Measurements from ENCODE around the gene CHST12. TPM values are rescaled to one million over a fixed set of nuclear protein-coding genes. Genes with fewer than 3 reads are reported as not detected.

Gene CHST12
- total and polyA plus RNA-seq, 12 donors = 2.5 to 31.2 (median 19.4) TPM

DNA sequence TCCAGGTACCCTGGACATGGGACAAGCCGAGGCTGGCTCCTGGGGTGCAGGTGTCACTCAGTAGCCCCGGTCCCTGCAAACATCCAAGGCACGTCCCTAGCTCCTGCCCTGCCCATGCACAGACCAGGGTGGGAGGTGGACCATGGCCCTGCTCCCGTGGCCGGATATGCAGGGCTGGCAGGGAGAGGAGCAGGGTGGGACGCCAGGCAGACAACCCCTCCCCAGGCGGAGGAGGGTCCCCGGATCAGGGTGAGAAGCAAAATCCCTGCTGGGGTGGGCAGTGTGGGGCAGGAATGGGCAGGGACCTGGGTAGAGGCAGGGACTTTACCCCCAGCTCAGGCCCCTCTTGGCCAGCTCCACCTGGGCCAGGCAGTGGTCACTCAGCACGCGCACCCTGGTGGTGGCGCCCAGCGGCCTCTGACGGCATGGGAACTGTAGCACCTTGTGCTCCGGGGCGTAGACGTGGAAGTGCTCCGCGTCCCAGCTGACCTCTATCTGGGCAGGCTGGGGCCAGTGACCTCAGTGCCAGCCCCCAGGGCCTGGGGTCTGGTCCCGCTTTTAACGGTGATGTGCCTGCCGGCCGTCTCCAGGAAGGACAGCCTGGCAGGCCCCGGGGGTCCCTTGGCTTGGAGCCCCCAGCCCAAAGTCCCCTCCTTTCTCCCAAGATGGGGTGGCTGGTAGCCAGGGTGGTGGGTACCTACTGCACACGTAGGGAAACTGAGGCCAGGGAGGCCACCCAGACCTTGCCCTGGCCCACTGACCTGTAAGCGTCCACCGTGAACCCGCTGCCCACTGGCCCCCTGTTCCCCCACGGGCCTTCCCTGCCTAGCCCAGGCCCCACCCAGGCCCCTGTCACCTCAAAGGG lies 71.6 kb downstream of the CHST12 start:
- intact Hi-C loops (cut with DNase I) = loop anchor here (2.0 to 10.0 kb wide), 4 partner anchors 84 to 210 kb away; partner anchors contain the start of genes AMZ1 (in 1 of the 2) and IQCE (in 1 of the 2)
- peaks cover 10% of the 10 kb centered on the region for H3K27me3 ChIP-seq
- H3K4me1 ChIP-seq (replicated peaks in 1 of 2) = peaks cover 0 to 17% of the 10 kb centered on the region in 2 donors
- no peak overlapping the region for H3K27ac ChIP-seq
- H3K4me3 ChIP-seq = no peak overlapping the region
- no peaks in the 10 kb centered on the region for H3K36me3 ChIP-seq (replicated peaks in 1 of 2)
- 80 to 90% (median 83%) methylated on average over 1 to 28 of the region's 28 CpGs for WGBS, 4 donors
- H3K9me3 ChIP-seq (replicated peaks in 1 of 3) = no peaks in the 10 kb centered on the region
- DNase-seq = no peak
- no peak for TF ChIP-seq POLR2A (IDR thresholded peaks at IDR 0.05)
- TF ChIP-seq, protein P1, sequence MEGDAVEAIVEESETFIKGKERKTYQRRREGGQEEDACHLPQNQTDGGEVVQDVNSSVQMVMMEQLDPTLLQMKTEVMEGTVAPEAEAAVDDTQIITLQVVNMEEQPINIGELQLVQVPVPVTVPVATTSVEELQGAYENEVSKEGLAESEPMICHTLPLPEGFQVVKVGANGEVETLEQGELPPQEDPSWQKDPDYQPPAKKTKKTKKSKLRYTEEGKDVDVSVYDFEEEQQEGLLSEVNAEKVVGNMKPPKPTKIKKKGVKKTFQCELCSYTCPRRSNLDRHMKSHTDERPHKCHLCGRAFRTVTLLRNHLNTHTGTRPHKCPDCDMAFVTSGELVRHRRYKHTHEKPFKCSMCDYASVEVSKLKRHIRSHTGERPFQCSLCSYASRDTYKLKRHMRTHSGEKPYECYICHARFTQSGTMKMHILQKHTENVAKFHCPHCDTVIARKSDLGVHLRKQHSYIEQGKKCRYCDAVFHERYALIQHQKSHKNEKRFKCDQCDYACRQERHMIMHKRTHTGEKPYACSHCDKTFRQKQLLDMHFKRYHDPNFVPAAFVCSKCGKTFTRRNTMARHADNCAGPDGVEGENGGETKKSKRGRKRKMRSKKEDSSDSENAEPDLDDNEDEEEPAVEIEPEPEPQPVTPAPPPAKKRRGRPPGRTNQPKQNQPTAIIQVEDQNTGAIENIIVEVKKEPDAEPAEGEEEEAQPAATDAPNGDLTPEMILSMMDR (IDR thresholded peaks at IDR 0.05) = no peak

DNA sequence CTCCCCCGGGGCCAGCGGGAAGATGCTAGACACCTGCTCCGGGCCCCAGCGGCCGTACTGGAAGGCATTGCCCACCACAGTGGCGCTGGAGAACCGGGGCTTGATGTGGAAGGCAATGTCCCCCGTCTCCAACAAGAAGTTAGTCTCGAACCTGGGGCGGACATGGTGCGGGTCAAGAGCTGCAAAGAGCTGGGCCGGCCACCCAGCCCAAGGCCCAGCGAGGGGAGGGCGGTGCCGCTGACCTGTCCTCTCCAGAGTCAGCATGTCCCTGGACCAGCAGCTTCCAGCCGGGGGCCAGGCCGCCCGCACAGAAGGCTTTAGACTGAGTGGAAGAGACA lies 72.2 kb downstream of the CHST12 start:
- DNase-seq = no peak
- Histone ChIP-seq H3K4me1 (replicated peaks in 1 of 2) (peaks cover 0 to 17% of the 10 kb centered on the region in 2 donors), H3K9me3 (replicated peaks in 1 of 3) (no peaks in the 10 kb centered on the region), H3K36me3 (replicated peaks in 1 of 2) (no peaks in the 10 kb centered on the region), H3K27me3 (peaks cover 10% of the 10 kb centered on the region), H3K4me3 (no peak overlapping the region), H3K27ac (no peak overlapping the region)
- intact Hi-C loops (cut with DNase I) = loop anchor here (2.0 to 10.0 kb wide), 4 partner anchors 83 to 209 kb away; partner anchors contain the start of genes AMZ1 (in 1 of the 2) and IQCE (in 1 of the 2)
- TF ChIP-seq, protein P1 (IDR thresholded peaks at IDR 0.05) = no peak
- TF ChIP-seq POLR2A (IDR thresholded peaks at IDR 0.05) = no peak
- 89 to 90% (median 90%) methylated on average over 15 to 18 of the region's 18 CpGs; no CpG with 5 or more reads in 1 of the 4 donors for WGBS, 4 donors

DNA sequence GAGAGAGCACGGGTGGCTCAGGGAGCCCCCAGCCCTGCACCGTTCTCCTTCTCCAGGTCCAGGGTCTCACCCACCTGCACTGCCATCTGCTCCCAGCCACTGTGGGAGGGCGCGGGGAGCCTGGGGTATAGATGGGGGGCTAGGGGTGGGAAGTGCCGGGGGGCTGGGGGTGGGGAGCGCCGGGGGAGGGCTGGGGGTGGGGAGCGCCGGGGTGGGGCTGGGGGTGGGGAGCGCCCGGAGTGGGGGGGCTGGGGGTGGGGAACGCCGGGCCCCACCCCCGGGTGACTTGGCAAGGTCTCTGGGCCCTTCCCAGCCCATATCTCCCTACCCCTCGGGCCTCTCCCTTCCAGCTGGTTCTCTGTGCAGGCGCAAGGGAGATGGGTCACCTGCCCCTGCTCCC lies 72.9 kb downstream of the CHST12 start, which contains the start of gene GRIFIN:
GRIFIN (minus strand) TSS at position 101 of the 400 bp plus-strand sequence; CDS start at position 86, 15 bp downstream.
- Histone ChIP-seq H3K9me3 (replicated peaks in 1 of 3) (no peaks in the 10 kb centered on the region), H3K27ac (no peak within 1 kb of the TSS), H3K27me3 (peaks cover 10% of the 10 kb centered on the region), H3K36me3 (replicated peaks in 1 of 2) (no peaks in the 10 kb centered on the region), H3K4me1 (replicated peaks in 1 of 2) (peaks cover 0 to 17% of the 10 kb centered on the region in 2 donors), H3K4me3 (no peak within 1 kb of the TSS)
- WGBS, 4 donors = 55 to 61% methylated on average over 12 to 15 of the region's 16 CpGs; no CpG with 5 or more reads in 2 of the 4 donors
- intact Hi-C loops (cut with DNase I) = loop anchor here (5.0 to 10.0 kb wide), 3 partner anchors 91 to 209 kb away; partner anchors contain the start of gene AMZ1 (in 1 of the 2)
- no peak for DNase-seq
- TF ChIP-seq POLR2A (IDR thresholded peaks at IDR 0.05) = no peak
- TF ChIP-seq, protein P1 (IDR thresholded peaks at IDR 0.05) = no peak

DNA sequence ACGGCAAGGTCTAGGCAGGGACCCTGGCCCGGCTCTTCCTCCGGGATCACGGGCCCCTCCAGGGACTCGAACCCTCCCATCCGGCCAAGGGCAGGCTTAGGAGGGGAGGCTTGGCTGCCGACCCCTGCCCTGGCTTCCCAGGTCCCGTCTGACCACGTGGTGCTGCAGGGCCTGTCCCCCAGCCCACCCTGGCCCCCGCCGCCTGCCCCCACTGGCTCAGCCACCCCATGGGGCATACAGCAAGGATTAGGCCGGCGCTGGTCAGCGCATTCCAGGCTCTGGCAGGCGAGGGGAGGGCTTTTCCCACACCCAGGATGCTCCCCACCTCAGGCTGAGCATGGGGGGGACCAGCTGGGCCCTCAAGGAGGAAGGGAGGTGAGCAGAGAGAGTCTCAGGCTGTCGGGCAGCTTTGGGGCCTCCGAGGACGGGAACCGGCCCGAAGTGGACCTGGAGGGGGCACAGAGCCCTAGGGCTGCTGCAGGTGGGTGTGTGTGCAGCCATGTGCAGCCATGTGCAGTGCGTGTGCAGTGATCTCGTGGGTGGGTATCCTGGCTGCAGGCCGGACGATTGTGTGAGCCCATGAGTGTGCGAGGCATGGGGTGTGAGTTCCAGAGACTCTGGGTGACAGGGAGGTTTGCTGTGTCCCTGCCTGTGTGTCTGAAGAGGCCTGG lies 73.5 kb downstream of the CHST12 start:
- Histone ChIP-seq H3K27ac (no peak overlapping the region), H3K4me1 (replicated peaks in 1 of 2) (peaks cover 0 to 17% of the 10 kb centered on the region in 2 donors), H3K36me3 (replicated peaks in 1 of 2) (no peaks in the 10 kb centered on the region), H3K27me3 (peaks cover 10% of the 10 kb centered on the region), H3K4me3 (no peak overlapping the region), H3K9me3 (replicated peaks in 1 of 3) (no peaks in the 10 kb centered on the region)
- 60 to 78% (median 73%) methylated on average over 9 to 25 of the region's 25 CpGs for WGBS, 4 donors
- TF ChIP-seq, protein P1 (IDR thresholded peaks at IDR 0.05) = no peak
- no peak for TF ChIP-seq POLR2A (IDR thresholded peaks at IDR 0.05)
- DNase-seq = no peak
- intact Hi-C loops (cut with DNase I) = loop anchor here (5.0 to 10.0 kb wide), 3 partner anchors 90 to 208 kb away; partner anchors contain the start of gene AMZ1 (in 1 of the 2)

All from adrenal gland (tissue), 12 donors.